Peyer's patch (tissue), 4 donors: ENCODE measurements around the gene TUBGCP4.

ENCODE experiments used
- CTCF ChIP-seq, 6 experiments: fragments of 450-650 bp in 4 of 6; fragments of 200-600 bp in 2 of 6; sonication (generic) in 1 of 6; IDR thresholded peaks; one replicate each; pipeline ENCODE4 v1.5.1; 2017 to 2019; ENCODE audit warnings: antibody characterized with exemption in 6 of 6, mild to moderate bottlenecking in 3 of 6, moderate library complexity in 1 of 6
- POLR2A ChIP-seq, 2 donors: fragments of 450-650 bp; IDR thresholded peaks; one replicate each; pipeline ENCODE4 v1.5.1; 2017; ENCODE audit warnings: antibody characterized with exemption in 2 of 2, mild to moderate bottlenecking in 2 of 2, moderate library complexity in 2 of 2

GRCh38 chr15:43429687-43430086 lies 58.8 kb downstream of the TUBGCP4 start:
- TF ChIP-seq CTCF (IDR thresholded peaks at IDR 0.05): no peak
- TF ChIP-seq POLR2A (IDR thresholded peaks at IDR 0.05): no peak
